H1 (cell line): ENCODE measurements around the gene CIRBP. TPM values are rescaled to one million over a fixed set of nuclear protein-coding genes. Genes with fewer than 3 reads are reported as not detected.

Experiments used
- BACH1 ChIP-seq: IDR thresholded peaks from 2 replicates; pipeline ENCODE4 v1.6.1; 2012; ENCODE audit warnings: low read length, improper control_type of control experiment
- EP300 ChIP-seq, 2 experiments: IDR thresholded peaks; 1 replicate in 1 of 2; 2 replicates in 1 of 2; pipeline ENCODE4 v1.6.1; 2011 to 2012; ENCODE audit warnings: low read depth in 2 of 2, low read length in 2 of 2, mild to moderate bottlenecking in 2 of 2, borderline replicate concordance in 1 of 2, inconsistent platforms in 1 of 2, moderate library complexity in 1 of 2
- GABPA ChIP-seq: IDR thresholded peaks from 2 replicates; pipeline ENCODE4 v1.6.1; 2011; ENCODE audit warnings: mild to moderate bottlenecking, low read length, moderate library complexity, borderline replicate concordance; ENCODE audit not compliant: insufficient read depth
- JUND ChIP-seq: IDR thresholded peaks from 2 replicates; pipeline ENCODE4 v1.6.1; 2011; ENCODE audit warnings: mild to moderate bottlenecking, improper control_type of control experiment, low read length
- polyA plus RNA-seq, 7 experiments: library from polyadenylated mRNA; depleted of rRNA in 3 of 7; stranded (reverse) in 5 of 7; unstranded in 2 of 7; fragments of >200 nt in 5 of 7; fragments of 200-250 nt in 2 of 7; gene quantifications; 1 replicate in 5 of 7; 2 replicates in 1 of 7; 4 replicates in 1 of 7; pipeline versions ENCODE4 v1.2.1 to v1.2.3, GENCODE V29; 2011 to 2013; ENCODE audit warnings: missing spikeins in 2 of 7, mixed read lengths in 2 of 7
- total RNA-seq: library from RNA; stranded (reverse); fragmentation: NEBNext Ultra II Directional; extraction: Animal tissue kit (Norgen Biotek cat#: 25700); gene quantifications from 2 replicates; pipeline ENCODE4 v1.2.1, GENCODE V29; 2021
- TF ChIP-seq, protein P1 (sequence below): IDR thresholded peaks from 2 replicates; pipeline ENCODE4 v1.6.1; 2012; ENCODE audit warnings: inconsistent platforms
- TF ChIP-seq, protein P2 (sequence below), 3 experiments: IDR thresholded peaks; 1 replicate in 2 of 3; 2 replicates in 1 of 3; pipeline versions ENCODE4 v1.5.1 to v1.6.1; 2011; ENCODE audit warnings: low read length in 3 of 3, mild to moderate bottlenecking in 3 of 3, inconsistent platforms in 2 of 3, low read depth in 1 of 3, moderate library complexity in 1 of 3; ENCODE audit not compliant: insufficient read depth in 1 of 3; ENCODE audit errors: control extremely low read depth in 1 of 3

Gene CIRBP
- total and polyA plus RNA-seq, 2 of the 8 experiments (the other 6 are each of a cell fraction or from before 2014, with no cell fraction given): 175 to 199 TPM

DNA sequence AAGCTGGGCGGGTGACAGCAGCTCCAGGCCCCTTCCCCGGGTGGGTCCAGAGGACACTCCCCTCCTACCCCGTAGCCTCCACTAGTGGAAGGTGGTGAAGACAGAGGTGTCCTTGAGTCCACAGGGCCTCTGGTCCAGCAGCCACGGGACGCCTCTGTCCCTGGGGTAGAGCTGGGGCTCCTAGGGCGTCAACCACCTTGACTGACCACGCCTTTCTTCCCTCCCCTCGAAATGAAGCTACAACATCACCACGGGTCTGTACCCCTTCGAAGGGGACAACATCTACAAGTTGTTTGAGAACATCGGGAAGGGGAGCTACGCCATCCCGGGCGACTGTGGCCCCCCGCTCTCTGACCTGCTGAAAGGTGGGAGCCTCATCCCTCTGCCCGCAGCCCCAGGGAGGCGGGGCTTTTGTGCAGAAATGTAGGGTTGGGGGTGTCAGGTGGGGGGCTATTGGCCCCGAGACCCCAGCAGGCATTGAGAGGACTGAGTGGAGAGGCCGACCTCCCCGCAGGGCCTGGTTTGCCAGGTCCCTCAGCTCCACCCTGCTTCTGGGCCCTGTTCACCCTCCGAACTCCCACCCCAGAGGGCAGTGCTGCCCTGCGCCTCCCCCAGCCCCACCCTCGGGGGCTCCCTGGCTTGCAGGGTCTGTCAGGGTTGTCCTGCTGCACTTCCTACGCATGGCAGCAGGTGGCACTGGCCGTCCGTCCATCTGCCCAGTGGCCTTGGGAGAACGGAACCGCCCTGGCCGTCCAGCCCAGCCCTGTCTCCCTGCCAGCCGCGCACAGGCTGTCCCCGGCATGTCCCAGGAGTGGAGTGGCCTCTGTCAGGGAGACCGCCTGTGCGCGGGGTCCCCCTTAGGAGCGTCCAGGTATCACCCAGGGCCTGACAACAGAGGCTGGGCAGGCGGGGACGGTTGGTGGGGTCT lies 47.9 kb upstream of the CIRBP start (continued):
- TF ChIP-seq, protein P1, sequence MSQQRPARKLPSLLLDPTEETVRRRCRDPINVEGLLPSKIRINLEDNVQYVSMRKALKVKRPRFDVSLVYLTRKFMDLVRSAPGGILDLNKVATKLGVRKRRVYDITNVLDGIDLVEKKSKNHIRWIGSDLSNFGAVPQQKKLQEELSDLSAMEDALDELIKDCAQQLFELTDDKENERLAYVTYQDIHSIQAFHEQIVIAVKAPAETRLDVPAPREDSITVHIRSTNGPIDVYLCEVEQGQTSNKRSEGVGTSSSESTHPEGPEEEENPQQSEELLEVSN: no peak
- TF ChIP-seq, protein P2, sequence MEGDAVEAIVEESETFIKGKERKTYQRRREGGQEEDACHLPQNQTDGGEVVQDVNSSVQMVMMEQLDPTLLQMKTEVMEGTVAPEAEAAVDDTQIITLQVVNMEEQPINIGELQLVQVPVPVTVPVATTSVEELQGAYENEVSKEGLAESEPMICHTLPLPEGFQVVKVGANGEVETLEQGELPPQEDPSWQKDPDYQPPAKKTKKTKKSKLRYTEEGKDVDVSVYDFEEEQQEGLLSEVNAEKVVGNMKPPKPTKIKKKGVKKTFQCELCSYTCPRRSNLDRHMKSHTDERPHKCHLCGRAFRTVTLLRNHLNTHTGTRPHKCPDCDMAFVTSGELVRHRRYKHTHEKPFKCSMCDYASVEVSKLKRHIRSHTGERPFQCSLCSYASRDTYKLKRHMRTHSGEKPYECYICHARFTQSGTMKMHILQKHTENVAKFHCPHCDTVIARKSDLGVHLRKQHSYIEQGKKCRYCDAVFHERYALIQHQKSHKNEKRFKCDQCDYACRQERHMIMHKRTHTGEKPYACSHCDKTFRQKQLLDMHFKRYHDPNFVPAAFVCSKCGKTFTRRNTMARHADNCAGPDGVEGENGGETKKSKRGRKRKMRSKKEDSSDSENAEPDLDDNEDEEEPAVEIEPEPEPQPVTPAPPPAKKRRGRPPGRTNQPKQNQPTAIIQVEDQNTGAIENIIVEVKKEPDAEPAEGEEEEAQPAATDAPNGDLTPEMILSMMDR (IDR thresholded peaks at IDR 0.05; ENCODE audit: control extremely low read depth in 1 of 3, insufficient read depth in 1 of 3, low read depth in 1 of 3, low read length in 3 of 3): peak; percentile 63 to 92 (median 69)
- TF ChIP-seq GABPA (peak; percentile 74; the same call in 1 of the 2 replicates), JUND (no peak), EP300 (IDR thresholded peaks at IDR 0.05; ENCODE audit: borderline replicate concordance in 1 of 2, low read depth in 2 of 2, low read length in 2 of 2) (no peak), BACH1 (no peak)
